GM12801 (cell line): ENCODE data around the gene KLK5.

Experiments used
- CTCF ChIP-seq: IDR thresholded peaks from one replicate; pipeline ENCODE4 v1.5.1; 2011; ENCODE audit warnings: control low read depth; ENCODE audit not compliant: insufficient read length; ENCODE audit errors: extremely low read depth

Gene KLK5

GRCh38 chr19:50947123-50947522 lies 5.7 kb downstream of the KLK5 start:
- TF ChIP-seq CTCF, result no peak

GRCh38 chr19:50944795-50945194 lies 8.0 kb downstream of the KLK5 start:
- no peak for TF ChIP-seq CTCF

GRCh38 chr19:50943074-50943828 lies 9.6 kb downstream of the KLK5 start:
- TF ChIP-seq CTCF, result no peak

- TF ChIP-seq CTCF, result no peak
These were observed 13.2 kb downstream of the KLK5 start for GRCh38 chr19:50939596-50939995.

- no peak for TF ChIP-seq CTCF
These were observed 19.2 kb downstream of the KLK5 start for GRCh38 chr19:50933640-50934039.

- TF ChIP-seq CTCF, result no peak
These were observed 20.2 kb downstream of the KLK5 start for GRCh38 chr19:50932690-50933083.

- no peak for TF ChIP-seq CTCF
These were observed 20.7 kb downstream of the KLK5 start for GRCh38 chr19:50932018-50932689.
